ENCODE measurements around the gene MKI67. TPM values are rescaled to one million over a fixed set of nuclear protein-coding genes. Genes with fewer than 3 reads are reported as not detected.

The MKI67 gene
- total RNA-seq, 2 donors from 2014 or later: 141 to 270 TPM

DNA sequence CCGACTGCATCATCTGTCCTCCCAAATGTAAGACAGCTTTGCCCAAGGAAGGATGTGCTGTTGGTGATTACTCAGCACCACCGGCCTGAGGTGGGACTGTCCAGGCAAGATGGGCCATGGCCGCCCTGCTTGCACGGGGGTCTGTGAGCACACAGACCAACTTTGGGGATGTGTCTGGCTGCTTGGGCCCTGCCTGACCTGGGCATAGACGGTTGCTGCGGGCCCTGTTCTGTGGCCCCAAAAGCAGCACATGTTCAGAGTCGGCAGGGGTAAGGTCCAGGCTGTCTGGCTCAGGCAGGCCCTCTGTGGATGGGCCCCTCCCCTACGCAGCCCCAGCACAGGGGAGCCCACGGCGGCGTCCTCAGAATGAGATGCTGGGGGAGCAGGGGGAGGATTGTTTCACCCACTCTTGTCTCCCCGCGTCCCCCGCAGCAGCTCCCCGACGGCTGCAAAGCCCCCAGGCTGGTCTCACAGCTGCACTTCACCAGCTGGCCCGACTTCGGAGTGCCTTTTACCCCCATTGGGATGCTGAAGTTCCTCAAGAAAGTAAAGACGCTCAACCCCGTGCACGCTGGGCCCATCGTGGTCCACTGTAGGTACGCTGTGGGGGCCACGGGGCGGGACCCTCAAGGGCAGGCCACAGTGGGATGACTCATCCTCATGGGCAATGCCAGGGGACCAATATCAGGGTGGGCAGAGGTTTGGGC is 58.4 kb downstream of the MKI67 start:
- Mint-ChIP-seq H3K27ac (peak overlapping the region; percentile 91 to 93), H3K4me1 (ENCODE audit: low read depth in 2 of 2) (peaks cover 55 to 58% of the 10 kb centered on the region in 2 donors), H3K36me3 (peaks cover 15% of the 10 kb centered on the region), H3K4me3 (no peak overlapping the region), H3K9me3 (peaks cover 7% of the 10 kb centered on the region), H3K27me3 (no peaks in the 10 kb centered on the region)
- DNase-seq (ENCODE audit: low spot score) (peak; percentile 49), ATAC-seq (no peak)

DNA sequence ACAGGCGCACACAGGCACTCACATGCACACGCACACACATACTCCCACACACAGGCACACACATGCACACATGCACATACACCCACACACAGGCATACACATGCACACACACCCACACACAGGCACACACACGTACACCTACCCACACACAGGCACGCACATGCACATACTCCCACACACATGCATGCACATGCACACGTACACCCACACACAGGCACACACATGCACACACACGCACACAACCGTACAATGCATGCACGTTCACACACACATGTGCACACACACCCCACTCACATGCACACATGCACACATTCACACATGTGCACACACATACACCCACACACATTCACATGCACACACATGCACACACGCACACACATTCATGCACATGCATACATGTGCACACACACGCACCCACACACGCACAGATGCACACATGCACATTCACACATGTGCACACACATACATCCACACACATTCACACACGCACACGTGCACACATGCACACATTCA is 59.3 kb downstream of the MKI67 start:
- no peaks in the 10 kb centered on the region for H3K27me3 Mint-ChIP-seq
- ATAC-seq: no peak

DNA sequence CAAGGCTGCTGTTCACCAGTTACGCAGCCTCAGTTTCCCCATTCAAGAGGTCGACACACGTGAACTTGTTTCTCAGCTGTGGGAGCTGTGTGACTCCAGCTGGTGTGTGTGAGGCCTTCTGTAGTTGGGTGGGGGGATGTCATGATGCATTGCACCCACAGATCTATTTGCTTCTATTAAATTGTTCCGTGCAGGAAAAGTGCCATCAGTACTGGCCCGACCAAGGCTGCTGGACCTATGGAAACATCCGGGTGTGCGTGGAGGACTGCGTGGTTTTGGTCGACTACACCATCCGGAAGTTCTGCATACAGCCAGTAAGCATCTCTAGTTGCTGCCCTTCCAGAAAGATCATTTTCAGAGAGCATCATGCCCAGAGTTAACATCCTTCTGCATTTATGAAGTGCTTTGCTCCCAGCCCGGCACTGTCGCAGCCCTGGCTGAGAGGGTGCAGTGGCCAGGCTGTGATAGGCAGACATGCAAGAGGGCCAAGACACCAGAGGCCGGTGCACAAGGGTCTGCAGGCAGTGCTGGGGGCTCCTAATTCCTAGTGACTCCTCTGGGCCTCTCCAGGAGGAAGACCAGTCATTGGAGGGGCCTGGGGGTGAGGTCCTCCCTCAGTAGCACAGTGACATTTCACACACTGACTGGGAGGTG is 60.2 kb downstream of the MKI67 start:
- H3K4me1 Mint-ChIP-seq (ENCODE audit: low read depth in 2 of 2): peaks cover 65 to 71% of the 10 kb centered on the region in 2 donors
- H3K27ac Mint-ChIP-seq: peak overlapping the region; percentile 91 to 93
- ATAC-seq (no peak), DNase-seq (ENCODE audit: low spot score) (peak; percentile 51)
- peaks cover 15% of the 10 kb centered on the region for H3K36me3 Mint-ChIP-seq
- peak overlapping the region; percentile 55 for H3K4me3 Mint-ChIP-seq
- peaks cover 7% of the 10 kb centered on the region for H3K9me3 Mint-ChIP-seq
- no peaks in the 10 kb centered on the region for H3K27me3 Mint-ChIP-seq

More for the DNA sequence above, 59.3 kb downstream of the MKI67 start:
- peaks cover 15% of the 10 kb centered on the region for H3K36me3 Mint-ChIP-seq
- peak overlapping the region; percentile 55 for H3K4me3 Mint-ChIP-seq
- DNase-seq (ENCODE audit: low spot score): peak; percentile 6
- H3K9me3 Mint-ChIP-seq: peaks cover 7% of the 10 kb centered on the region
- H3K4me1 Mint-ChIP-seq (ENCODE audit: low read depth in 2 of 2): peaks cover 62 to 64% of the 10 kb centered on the region in 2 donors
- H3K27ac Mint-ChIP-seq: peak overlapping the region; percentile 91 to 93

DNA sequence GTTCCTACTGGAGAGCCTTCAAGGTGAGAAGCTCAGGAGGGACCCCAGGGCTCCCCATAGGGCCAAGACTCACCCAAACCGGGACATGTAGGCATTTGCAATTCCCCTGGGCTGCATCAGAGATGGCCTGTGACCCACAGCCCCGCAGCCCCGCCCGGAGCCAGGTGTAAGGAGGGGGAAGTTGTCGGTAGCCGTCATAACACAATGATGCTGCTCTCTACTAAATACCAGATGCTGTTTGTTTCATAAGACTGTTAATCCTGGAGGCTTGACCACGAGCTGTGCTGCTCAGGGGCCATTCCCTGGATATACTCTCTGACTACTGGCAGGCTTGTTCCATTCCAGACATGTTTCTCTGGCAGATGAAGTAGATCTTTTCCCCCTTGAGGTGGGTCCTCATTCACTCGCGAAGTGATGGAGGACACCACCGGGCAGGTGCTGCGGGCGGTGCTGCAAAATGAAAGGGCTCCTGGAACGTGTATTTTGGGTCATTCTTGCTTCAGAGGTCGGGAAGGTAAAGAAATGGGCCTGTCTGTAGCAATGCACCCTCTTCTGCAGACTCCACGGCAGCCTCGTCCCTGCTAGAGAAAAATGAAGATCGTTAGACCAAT is 61.1 kb downstream of the MKI67 start:
- Mint-ChIP-seq H3K9me3 (peaks cover 7% of the 10 kb centered on the region), H3K4me3 (peak overlapping the region; percentile 81), H3K36me3 (peaks cover 18% of the 10 kb centered on the region), H3K27me3 (no peaks in the 10 kb centered on the region), H3K27ac (peak overlapping the region; percentile 91 to 93), H3K4me1 (ENCODE audit: low read depth in 2 of 2) (peaks cover 74 to 80% of the 10 kb centered on the region in 2 donors)
- DNase-seq (ENCODE audit: low spot score): no peak
- ATAC-seq: no peak

DNA sequence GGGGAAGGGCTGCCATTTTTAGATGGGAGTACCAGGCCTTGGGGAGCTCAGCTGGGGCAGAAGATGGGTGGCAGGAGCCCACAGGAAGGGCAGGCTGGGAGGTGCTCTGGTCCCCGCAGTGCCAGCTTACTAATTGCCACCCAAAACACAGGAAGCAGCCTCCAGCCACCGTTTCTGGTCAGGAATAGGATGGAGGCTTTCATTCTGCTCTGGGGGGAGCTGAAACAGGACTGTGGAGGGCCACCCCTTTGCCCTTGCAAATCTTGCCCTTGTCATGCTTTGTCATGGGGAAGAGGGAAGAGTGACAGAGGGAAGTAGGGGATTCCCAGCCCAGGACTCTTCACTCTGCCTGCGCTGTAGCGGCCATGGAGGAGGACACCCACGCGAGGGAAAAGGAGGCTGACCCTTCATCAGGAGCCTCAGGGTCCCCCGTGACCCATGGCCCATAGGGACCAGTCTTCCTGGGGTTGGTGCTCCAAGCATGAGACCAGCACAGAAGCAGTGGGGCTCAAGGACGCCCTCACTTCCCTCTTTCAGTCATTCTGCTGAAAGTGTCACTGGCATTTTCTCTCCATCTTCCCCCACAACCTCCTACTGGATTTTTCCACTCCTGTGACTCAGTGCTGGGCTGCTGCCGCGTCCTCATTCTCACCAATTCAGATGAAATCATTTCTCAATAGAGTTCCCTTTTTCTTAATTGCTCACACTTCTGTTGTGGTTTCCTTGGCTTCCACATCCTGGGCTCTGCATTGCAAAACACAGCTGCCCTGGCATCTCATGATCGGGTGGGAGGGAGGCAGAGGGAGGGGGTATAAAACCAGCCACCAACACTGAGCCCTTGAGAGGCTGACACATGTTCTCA is 61.9 kb downstream of the MKI67 start:
- ATAC-seq (peak; percentile 81 to 86), DNase-seq (ENCODE audit: low spot score) (peak; percentile 90)
- Mint-ChIP-seq H3K27ac (peak overlapping the region; percentile 91 to 93), H3K4me3 (peak overlapping the region; percentile 81), H3K4me1 (ENCODE audit: low read depth in 2 of 2) (peaks cover 77 to 82% of the 10 kb centered on the region in 2 donors), H3K36me3 (peaks cover 23% of the 10 kb centered on the region), H3K9me3 (peaks cover 7% of the 10 kb centered on the region), H3K27me3 (no peaks in the 10 kb centered on the region)

DNA sequence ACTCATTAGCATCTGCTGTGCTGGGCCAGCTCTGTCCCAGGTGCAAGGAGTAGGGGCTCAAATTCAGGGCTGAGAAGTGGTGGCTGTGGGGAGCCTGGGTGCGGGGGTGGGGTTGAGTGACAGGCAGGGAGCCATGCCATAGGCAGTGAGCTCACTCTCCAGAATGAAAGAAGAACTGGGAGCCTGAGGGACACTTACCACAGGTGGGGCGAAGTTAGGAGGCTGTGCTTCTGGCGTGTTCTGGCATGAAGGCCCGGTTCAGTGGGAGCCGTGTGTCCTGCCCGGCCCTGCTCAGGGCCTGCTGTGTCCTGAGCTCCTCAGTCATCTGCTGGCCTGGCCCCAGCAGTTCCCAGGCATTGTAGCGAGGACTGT is 62.5 kb downstream of the MKI67 start:
- DNase-seq (ENCODE audit: low spot score) (peak; percentile 57), ATAC-seq (no peak)
- H3K36me3 Mint-ChIP-seq: peaks cover 23% of the 10 kb centered on the region
- peak overlapping the region; percentile 81 for H3K4me3 Mint-ChIP-seq
- H3K27me3 Mint-ChIP-seq: no peaks in the 10 kb centered on the region
- peaks cover 7% of the 10 kb centered on the region for H3K9me3 Mint-ChIP-seq
- H3K27ac Mint-ChIP-seq: peak overlapping the region; percentile 91 to 93
- peaks cover 78 to 89% of the 10 kb centered on the region in 2 donors for H3K4me1 Mint-ChIP-seq (ENCODE audit: low read depth in 2 of 2)

DNA sequence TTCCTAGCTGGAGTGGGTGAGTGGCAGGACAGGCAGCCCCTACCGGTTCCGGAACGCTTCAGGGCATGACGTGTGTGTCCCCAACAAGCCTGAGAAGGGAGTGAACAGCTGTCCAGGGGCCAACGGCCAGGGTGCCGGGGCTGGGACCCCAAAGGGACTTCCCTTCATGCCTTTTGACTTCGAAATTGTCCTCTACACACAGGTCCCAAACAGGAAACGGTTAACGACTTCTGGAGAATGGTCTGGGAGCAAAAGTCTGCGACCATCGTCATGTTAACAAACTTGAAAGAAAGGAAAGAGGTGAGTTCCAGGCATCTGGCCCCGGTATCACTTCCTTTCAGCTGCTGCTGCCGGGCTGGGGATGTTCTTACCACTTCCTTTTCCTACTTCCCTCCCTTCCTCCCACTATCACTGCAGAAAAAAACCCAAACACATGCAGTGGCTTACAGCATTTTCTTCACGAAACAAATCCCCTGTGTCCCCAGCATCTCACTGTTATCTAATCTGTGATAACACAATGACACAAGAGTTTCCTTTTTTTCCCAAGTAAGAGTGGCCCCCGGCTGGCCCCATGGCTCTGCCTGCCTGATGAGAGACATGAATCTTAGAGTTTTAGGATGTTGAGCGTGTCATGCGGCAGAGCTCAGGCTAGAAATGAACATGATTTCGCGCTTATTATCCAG is 63.2 kb downstream of the MKI67 start:
- DNase-seq (ENCODE audit: low spot score) (peak; percentile 84), ATAC-seq (peak; percentile 45 to 58)
- H3K4me1 Mint-ChIP-seq (ENCODE audit: low read depth in 2 of 2): peaks cover 83 to 96% of the 10 kb centered on the region in 2 donors
- peaks cover 7% of the 10 kb centered on the region for H3K9me3 Mint-ChIP-seq
- H3K36me3 Mint-ChIP-seq: peaks cover 23% of the 10 kb centered on the region
- peak overlapping the region; percentile 81 for H3K4me3 Mint-ChIP-seq
- peak overlapping the region; percentile 91 to 93 for H3K27ac Mint-ChIP-seq
- H3K27me3 Mint-ChIP-seq: no peaks in the 10 kb centered on the region

DNA sequence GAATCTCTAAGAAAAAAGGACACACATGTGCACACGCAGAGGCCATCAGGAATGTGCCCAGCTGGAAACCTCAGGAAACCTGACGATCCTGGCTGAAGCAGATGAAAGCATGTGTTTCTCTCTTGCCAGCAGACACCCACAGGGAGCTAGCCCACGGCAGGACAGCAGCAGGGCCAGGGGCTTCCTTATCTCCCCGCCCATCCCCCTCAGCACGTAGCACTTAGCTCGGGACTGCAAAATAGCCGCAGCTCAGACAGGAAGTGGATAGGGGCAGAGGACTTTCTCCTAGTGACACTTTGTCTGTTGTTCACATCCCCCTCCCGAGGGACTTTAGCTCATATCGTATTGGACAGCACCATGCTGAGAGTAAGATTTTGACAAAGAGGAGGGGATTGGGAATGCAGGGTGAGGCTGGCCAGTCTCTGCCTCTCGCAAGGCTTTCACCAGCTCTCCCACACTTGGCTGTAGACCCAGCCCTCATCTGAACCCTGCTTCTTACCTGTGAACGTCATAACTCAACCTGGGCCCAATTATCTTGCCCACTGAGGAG is 63.8 kb downstream of the MKI67 start:
- peak overlapping the region; percentile 91 to 93 for H3K27ac Mint-ChIP-seq
- H3K36me3 Mint-ChIP-seq: peaks cover 25% of the 10 kb centered on the region
- DNase-seq (ENCODE audit: low spot score): peak; percentile 71
- ATAC-seq: peak; percentile 17 to 41
- peaks cover 87 to 98% of the 10 kb centered on the region in 2 donors for H3K4me1 Mint-ChIP-seq (ENCODE audit: low read depth in 2 of 2)
- H3K4me3 Mint-ChIP-seq: peak overlapping the region; percentile 81
- no peaks in the 10 kb centered on the region for H3K27me3 Mint-ChIP-seq
- peaks cover 7% of the 10 kb centered on the region for H3K9me3 Mint-ChIP-seq

DNA sequence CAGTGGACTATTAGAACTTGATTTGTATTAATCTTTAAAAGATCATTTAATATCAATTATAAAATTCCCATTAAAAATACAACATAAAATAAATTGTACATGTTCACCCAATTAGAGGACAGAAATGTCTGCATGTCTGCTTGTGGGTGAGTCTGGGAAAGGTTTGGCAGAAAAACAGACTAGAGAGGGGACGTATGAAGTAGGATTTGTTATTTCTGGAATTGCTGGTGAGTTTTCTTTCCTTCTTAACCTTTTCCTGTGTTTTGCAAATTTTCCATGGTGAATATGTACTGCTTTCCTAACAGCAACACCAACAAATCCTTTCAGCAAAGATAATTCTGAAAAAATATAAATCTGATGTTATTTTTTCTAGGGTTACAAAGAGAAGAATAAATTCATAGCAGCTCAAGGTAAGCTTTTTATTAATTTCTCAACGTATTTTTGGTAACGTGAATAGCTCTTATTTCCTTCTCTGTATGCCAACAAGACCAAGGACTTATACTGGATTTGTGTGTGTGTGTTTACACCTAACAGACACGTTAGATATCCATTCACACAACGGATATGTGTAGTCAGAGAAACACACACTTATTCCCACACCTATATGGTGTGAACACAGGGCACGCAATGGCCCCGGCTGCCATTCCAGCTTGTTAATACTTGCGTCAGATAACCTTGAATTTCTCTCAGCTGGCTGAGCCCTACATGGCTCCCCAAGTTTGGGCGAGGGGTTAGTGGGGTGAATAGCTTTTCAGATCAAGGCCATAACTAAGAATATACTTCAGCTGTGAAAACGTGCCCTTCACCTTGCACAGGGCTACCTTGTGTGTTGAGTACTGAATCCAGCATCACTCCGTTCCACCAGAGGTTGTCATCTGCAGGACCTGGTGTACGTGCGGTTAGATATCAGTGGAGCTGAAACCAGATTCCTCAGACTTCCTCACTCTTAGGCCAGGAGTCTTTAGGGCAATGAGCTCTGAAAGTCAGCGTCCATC is 64.6 kb downstream of the MKI67 start:
- Mint-ChIP-seq H3K27me3 (no peaks in the 10 kb centered on the region), H3K4me3 (peak overlapping the region; percentile 81), H3K9me3 (no peaks in the 10 kb centered on the region), H3K4me1 (ENCODE audit: low read depth in 2 of 2) (peaks cover 81 to 91% of the 10 kb centered on the region in 2 donors), H3K27ac (peak overlapping the region; percentile 91 to 93), H3K36me3 (peaks cover 18% of the 10 kb centered on the region)
- peak; percentile 18 for DNase-seq (ENCODE audit: low spot score)
- ATAC-seq: no peak

DNA sequence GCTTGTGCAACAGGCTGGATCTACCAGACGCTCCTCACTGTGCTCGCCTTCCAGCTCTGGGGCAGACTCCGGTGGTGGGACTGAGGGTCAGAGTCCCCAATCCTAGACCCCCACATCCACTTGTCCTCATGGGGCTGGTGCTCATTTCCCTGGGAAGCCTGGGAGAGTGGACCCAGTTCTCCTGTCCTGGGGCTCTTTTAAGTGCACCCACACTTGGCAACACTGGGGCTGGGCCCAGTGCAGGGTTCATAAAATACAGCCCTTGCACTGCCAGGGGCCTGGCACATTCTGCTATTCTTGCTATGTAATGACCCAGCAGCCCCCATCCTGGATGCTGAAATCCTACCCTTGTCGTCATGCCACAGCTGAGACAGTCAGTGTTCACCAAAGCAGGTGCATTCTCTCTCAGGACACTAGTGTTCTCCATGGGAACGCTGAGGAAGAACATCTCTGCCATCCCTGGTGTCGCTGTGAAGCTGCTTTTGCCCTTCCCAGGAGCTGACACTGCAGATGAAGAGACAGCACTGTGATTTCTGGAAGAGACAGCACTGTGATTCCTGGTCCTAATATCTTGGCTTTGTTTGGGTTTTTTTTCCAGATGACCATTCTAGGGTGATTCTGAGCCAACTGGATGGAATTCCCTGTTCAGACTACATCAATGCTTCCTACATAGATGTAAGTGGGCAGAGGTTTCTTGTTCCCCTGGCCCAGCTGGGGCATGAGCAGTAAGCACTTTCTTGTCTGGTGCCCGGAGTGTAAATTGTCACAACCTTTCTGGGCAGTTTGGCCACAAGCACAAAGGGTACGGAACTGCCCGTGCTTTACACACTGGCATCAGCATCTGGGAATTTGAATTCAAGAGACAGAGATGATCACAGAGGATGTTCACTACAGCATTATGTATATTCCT is 65.6 kb downstream of the MKI67 start:
- Mint-ChIP-seq H3K27ac (peak overlapping the region; percentile 7 to 93), H3K36me3 (peaks cover 13% of the 10 kb centered on the region), H3K4me1 (ENCODE audit: low read depth in 2 of 2) (peaks cover 79 to 88% of the 10 kb centered on the region in 2 donors), H3K27me3 (no peaks in the 10 kb centered on the region), H3K9me3 (no peaks in the 10 kb centered on the region), H3K4me3 (peak overlapping the region; percentile 28)
- peak; percentile 28 for DNase-seq (ENCODE audit: low spot score)
- no peak for ATAC-seq

DNA sequence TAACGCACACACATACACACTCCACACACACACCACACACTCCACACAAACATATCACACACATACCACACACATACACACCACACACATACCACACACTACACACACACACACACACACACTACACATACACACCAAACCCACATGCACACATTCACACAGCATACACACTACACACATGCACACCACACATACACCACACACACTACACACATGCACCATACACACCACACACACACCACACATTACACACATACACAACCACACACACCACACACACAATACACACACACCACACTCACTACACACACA is 66.3 kb downstream of the MKI67 start:
- no peak for ATAC-seq
- Mint-ChIP-seq H3K36me3 (peaks cover 13% of the 10 kb centered on the region), H3K27ac (peak overlapping the region; percentile 7 to 93), H3K4me3 (peak overlapping the region; percentile 28), H3K27me3 (no peaks in the 10 kb centered on the region), H3K9me3 (no peaks in the 10 kb centered on the region), H3K4me1 (ENCODE audit: low read depth in 2 of 2) (peaks cover 79 to 83% of the 10 kb centered on the region in 2 donors)
- no peak for DNase-seq (ENCODE audit: low spot score)
